PC-3 (cell line): ENCODE measurements around the gene MEF2C. TPM values are rescaled to one million over a fixed set of nuclear protein-coding genes. Genes with fewer than 3 reads are reported as not detected.

ENCODE experiments used
- ATAC-seq: fragments of 200-7000 bp; cut with Tn5 transposase; 2 replicates; pipeline ENCODE4 v1.9.1; 2020; ENCODE audit warnings: mild to moderate bottlenecking, moderate library complexity
- BruUV-seq: library from RNA; stranded (reverse); fragments of 400-500 nt; replicated peaks from 2 replicates; lab custom pipeline; 2021; lab: Mats Ljungman, UMichigan
- CTCF ChIA-PET: fragments of 300-600 bp; sonication (Branson Sonifier 250); formaldehyde crosslinking; loops from one replicate; lab custom pipeline; 2022; ENCODE audit warnings: antibody characterized with exemption; lab: Charles Lee
- POLR2A ChIA-PET: fragments of 300-600 bp; sonication (Branson Sonifier 250); formaldehyde crosslinking; loops from one replicate; lab custom pipeline; 2022; ENCODE audit warnings: antibody characterized with exemption; ENCODE audit not compliant: unreplicated experiment; lab: Charles Lee
- DNase-seq: peaks from one replicate; pipeline ENCODE4 v3.0.0-alpha.2; 2015
- H2AFZ ChIP-seq: fragments of 300-600 bp; sonication (generic); 2 replicates; pipeline ENCODE4 v1.6.0; 2016; ENCODE audit warnings: antibody characterized with exemption, low read length
- H3F3A ChIP-seq: fragments of 300-600 bp; sonication (generic); one replicate; pipeline ENCODE4 v1.6.0; 2017; ENCODE audit warnings: antibody characterized with exemption, low read length, control low read depth, mild to moderate bottlenecking; ENCODE audit not compliant: unreplicated experiment
- H3K27ac ChIP-seq: fragments of 300-600 bp; sonication (generic); 2 replicates; pipeline ENCODE4 v1.5.1; 2016; ENCODE audit warnings: mild to moderate bottlenecking, low read length
- H3K27me3 ChIP-seq: fragments of 300-600 bp; sonication (generic); 2 replicates; pipeline ENCODE4 v1.6.1; 2016; ENCODE audit warnings: low read length, mixed read lengths
- H3K36me3 ChIP-seq: fragments of 300-600 bp; sonication (generic); 2 replicates; pipeline ENCODE4 v1.6.1; 2016; ENCODE audit warnings: low read depth, mixed run types, low read length, mixed read lengths
- H3K4me1 ChIP-seq: fragments of 300-600 bp; sonication (generic); 2 replicates; pipeline ENCODE4 v1.5.1; 2016; ENCODE audit warnings: low read length; ENCODE audit not compliant: insufficient read depth
- H3K4me2 ChIP-seq: fragments of 300-600 bp; sonication (generic); 2 replicates; pipeline ENCODE4 v1.6.0; 2016; ENCODE audit warnings: low read length
- H3K4me3 ChIP-seq: fragments of 300-600 bp; sonication (generic); 2 replicates; pipeline ENCODE4 v1.5.1; 2016; ENCODE audit warnings: mild to moderate bottlenecking, low read length, mixed read lengths
- H3K79me2 ChIP-seq: fragments of 300-600 bp; sonication (generic); 2 replicates; pipeline ENCODE4 v1.6.1; 2017; ENCODE audit warnings: low read length, mixed read lengths
- H3K9ac ChIP-seq: fragments of 300-600 bp; sonication (generic); 2 replicates; pipeline ENCODE4 v1.6.0; 2016; ENCODE audit warnings: mild to moderate bottlenecking, low read length
- H3K9me2 ChIP-seq: fragments of 300-600 bp; sonication (generic); replicated peaks from 2 replicates; pipeline ENCODE4 v1.6.1; 2016; ENCODE audit warnings: mixed run types, low read length, mixed read lengths
- H3K9me3 ChIP-seq: fragments of 300-600 bp; sonication (generic); 2 replicates; pipeline ENCODE4 v1.6.1; 2016; ENCODE audit warnings: low read length, mixed read lengths
- H4K20me1 ChIP-seq: fragments of 300-600 bp; sonication (generic); 2 replicates; pipeline ENCODE4 v1.6.1; 2016; ENCODE audit warnings: low read length, mixed read lengths
- EZH2 ChIP-seq: fragments of 300-600 bp; sonication (generic); IDR thresholded peaks from one replicate; pipeline ENCODE4 v1.6.1; 2017; ENCODE audit warnings: antibody characterized with exemption, mild to moderate bottlenecking, low read length; ENCODE audit not compliant: unreplicated experiment
- EZH2phosphoT487 ChIP-seq: fragments of 300-600 bp; sonication (generic); IDR thresholded peaks from 2 replicates; pipeline ENCODE4 v1.6.1; 2018; ENCODE audit warnings: mild to moderate bottlenecking, antibody characterized with exemption, low read length, borderline replicate concordance
- intact Hi-C: fragments of 100-400 bp; cut with micrococcal nuclease; formaldehyde crosslinking; loops from 2 replicates; pipeline ENCODE4 v1.9.0; 2023
- total RNA-seq: library from RNA; depleted of rRNA; stranded (reverse); fragments of >200 nt; gene quantifications from 2 replicates; pipeline ENCODE4 v1.2.3, GENCODE V29; 2014
- TF ChIP-seq, protein P1 (sequence below): fragments of 300-600 bp; sonication (generic); conservative IDR thresholded peaks from 2 replicates; pipeline ENCODE4 v1.5.1; 2017; ENCODE audit warnings: antibody characterized with exemption, low read depth, mild to moderate bottlenecking, low read length

The MEF2C gene
- total RNA-seq, 1 experiment from 2014 or later, result 8.0 TPM

DNA sequence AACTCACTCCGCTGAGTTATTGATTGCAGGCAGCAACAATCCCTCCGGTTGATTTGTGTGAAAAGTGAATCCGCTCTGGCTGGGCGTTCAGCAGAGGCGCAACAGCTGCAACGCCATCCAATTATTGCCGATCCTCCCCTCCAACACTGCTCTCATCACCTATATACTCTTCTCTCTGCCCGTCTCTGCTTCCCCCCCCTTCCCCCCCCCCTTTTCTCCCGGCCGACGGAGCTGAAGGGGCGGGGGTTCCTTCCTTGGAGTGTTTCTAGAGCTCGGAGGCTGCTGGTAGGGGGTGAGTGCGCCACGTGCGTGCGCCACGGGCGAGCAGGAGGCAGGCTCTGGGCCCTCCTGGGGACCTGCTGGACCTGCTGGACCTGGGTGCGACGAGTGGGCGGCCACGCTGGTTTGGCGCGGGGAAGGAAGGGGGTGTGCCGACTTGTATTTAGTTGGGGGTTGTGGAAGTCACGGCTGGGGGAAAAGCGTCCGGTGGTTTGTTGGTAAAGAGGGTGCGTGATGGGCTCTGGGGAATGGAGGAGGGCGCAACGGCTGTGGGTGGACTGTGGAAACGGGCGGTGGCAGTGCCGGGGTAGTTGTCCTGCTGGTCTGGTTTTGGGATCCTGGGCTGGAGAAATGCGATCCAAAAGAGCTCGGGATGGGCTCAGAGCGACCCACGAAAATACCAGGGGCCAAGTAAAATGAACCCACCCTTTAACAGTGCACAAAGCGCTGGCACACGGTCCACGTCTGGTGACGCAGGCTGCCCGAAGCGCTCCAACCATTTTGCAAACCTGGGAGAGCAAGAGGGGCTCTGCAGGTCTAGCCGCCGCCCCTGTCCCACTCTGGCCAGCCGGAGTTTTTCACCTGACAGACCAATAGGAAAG lies 6.4 kb upstream of the MEF2C start:
- Histone ChIP-seq H3K9me2 (no peaks in the 10 kb centered on the region), H3K36me3 (no peaks in the 10 kb centered on the region), H3K4me1 (peaks cover 8% of the 10 kb centered on the region; the same call in 1 of the 2 replicates), H3K27ac (no peak overlapping the region), H3K79me2 (no peaks in the 10 kb centered on the region), H3K9ac (peak overlapping the region; percentile 43), H3K4me3 (peak overlapping the region; percentile 55), H3K9me3 (no peaks in the 10 kb centered on the region), H3K27me3 (no peaks in the 10 kb centered on the region), H4K20me1 (no peaks in the 10 kb centered on the region), H3F3A (no peaks in the 10 kb centered on the region), H2AFZ (peak overlapping the region; percentile 47), H3K4me2 (peak overlapping the region; percentile 62)
- intact Hi-C loops, result loop anchor here (10.0 kb wide), 1 partner anchor 1375 kb away; no protein-coding TSS in a partner anchor
- no peak for TF ChIP-seq EZH2
- TF ChIP-seq, protein P1, sequence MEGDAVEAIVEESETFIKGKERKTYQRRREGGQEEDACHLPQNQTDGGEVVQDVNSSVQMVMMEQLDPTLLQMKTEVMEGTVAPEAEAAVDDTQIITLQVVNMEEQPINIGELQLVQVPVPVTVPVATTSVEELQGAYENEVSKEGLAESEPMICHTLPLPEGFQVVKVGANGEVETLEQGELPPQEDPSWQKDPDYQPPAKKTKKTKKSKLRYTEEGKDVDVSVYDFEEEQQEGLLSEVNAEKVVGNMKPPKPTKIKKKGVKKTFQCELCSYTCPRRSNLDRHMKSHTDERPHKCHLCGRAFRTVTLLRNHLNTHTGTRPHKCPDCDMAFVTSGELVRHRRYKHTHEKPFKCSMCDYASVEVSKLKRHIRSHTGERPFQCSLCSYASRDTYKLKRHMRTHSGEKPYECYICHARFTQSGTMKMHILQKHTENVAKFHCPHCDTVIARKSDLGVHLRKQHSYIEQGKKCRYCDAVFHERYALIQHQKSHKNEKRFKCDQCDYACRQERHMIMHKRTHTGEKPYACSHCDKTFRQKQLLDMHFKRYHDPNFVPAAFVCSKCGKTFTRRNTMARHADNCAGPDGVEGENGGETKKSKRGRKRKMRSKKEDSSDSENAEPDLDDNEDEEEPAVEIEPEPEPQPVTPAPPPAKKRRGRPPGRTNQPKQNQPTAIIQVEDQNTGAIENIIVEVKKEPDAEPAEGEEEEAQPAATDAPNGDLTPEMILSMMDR, result no peak
- TF ChIP-seq EZH2phosphoT487, result no peak
- CTCF ChIA-PET, result no interaction called here
- BruUV-seq, result TSS peak; percentile 43
- DNase-seq (peak; percentile 33), ATAC-seq (peak; percentile 71)
- POLR2A ChIA-PET, result interaction anchor here (0.6 kb wide), 2 partner anchors 114 to 302 kb away, joined by 5 to 7 read pairs; no protein-coding TSS in a partner anchor

DNA sequence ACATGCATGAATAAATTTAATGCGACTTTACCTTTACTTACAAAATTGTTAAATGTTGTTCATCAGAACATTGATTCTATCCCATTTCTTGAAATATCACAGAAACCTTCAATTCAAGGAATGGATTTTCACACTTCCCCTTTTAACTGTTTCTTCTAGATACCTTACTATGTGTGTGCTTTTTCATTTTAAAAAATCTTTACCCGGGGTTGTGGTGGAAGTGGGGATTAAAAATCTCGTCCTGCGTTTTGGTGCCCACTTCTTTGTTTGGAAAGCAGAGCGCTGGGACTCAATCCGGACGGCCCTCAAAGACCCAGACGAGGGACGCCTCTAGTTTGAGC lies 5.8 kb upstream of the MEF2C start:
- intact Hi-C loops, result loop anchor here (10.0 kb wide), 1 partner anchor 1376 kb away; no protein-coding TSS in a partner anchor
- BruUV-seq, result no TSS peak
- peak overlapping the region; percentile 62 for H3K4me2 ChIP-seq

More for the DNA sequence above, 5.8 kb upstream of the MEF2C start:
- ATAC-seq (no peak), DNase-seq (no peak)
- H3F3A ChIP-seq, result no peaks in the 10 kb centered on the region
- POLR2A ChIA-PET, result no interaction called here
- H3K36me3 ChIP-seq, result no peaks in the 10 kb centered on the region
- H3K79me2 ChIP-seq, result no peaks in the 10 kb centered on the region
- peaks cover 9% of the 10 kb centered on the region; the same call in 1 of the 2 replicates for H3K4me1 ChIP-seq
- no peaks in the 10 kb centered on the region for H4K20me1 ChIP-seq
- no peak overlapping the region for H3K27ac ChIP-seq
- H3K4me3 ChIP-seq, result peak overlapping the region; percentile 55
- TF ChIP-seq, protein P1, result no peak
- TF ChIP-seq EZH2 (no peak), EZH2phosphoT487 (no peak)
- no peaks in the 10 kb centered on the region for H3K27me3 ChIP-seq
- peak overlapping the region; percentile 47; the same call in 1 of the 2 replicates for H2AFZ ChIP-seq
- H3K9ac ChIP-seq, result peak overlapping the region; percentile 43
- CTCF ChIA-PET, result no interaction called here
- no peaks in the 10 kb centered on the region for H3K9me2 ChIP-seq
- no peaks in the 10 kb centered on the region for H3K9me3 ChIP-seq
